ENCODE measurements around the gene SKI. TPM values are rescaled to one million over a fixed set of nuclear protein-coding genes. Genes with fewer than 3 reads are reported as not detected.

SKI gene
- total and polyA plus RNA-seq, 9 of the 15 experiments (the other 6 are each of a cell fraction or from before 2014, with no cell fraction given), result 0.10 to 60.5 (median 4.6) TPM

- no peak for TF ChIP-seq THRB (CRISPR knock-in tag; conservative IDR thresholded peaks at IDR 0.05)
- TF ChIP-seq STAT5B (CRISPR knock-in tag; IDR thresholded peaks at IDR 0.05), result no peak
- TF ChIP-seq PHTF2 (CRISPR knock-in tag; IDR thresholded peaks at IDR 0.05), result no peak
- TF ChIP-seq HDAC1 (IDR thresholded peaks at IDR 0.05), result 0 out of 4 replicates have a peak, but pooled peaks of 1 of the 2 experiments have one; percentile 12
- TF ChIP-seq TFAP4 (CRISPR knock-in tag; IDR thresholded peaks at IDR 0.05; ENCODE audit: borderline replicate concordance), result 0 out of 2 replicates have a peak, but pooled peaks have one; percentile 27
- peak; percentile 67 for TF ChIP-seq RBFOX2 (IDR thresholded peaks at IDR 0.05; ENCODE audit: low read depth, low read length)
- peak in 1 of 2 experiments; percentile 45; a peak in 1 of 4 replicates for TF ChIP-seq MAZ (CRISPR knock-in tag; conservative IDR thresholded peaks at IDR 0.05 in 1 of 2, IDR thresholded peaks at IDR 0.05 in 1 of 2)
- no peak for TF ChIP-seq PATZ1 (CRISPR knock-in tag; IDR thresholded peaks at IDR 0.05; ENCODE audit: borderline replicate concordance)
- TF ChIP-seq ID3 (CRISPR knock-in tag; IDR thresholded peaks at IDR 0.05), result no peak
- peak; percentile 38; the same call in 1 of the 2 replicates for TF ChIP-seq ID3 (tag; IDR thresholded peaks at IDR 0.05)
- TF ChIP-seq AFF1 (IDR thresholded peaks at IDR 0.05; ENCODE audit: low read depth in 1 of 2, partially characterized antibody in 2 of 2), result no peak
- TF ChIP-seq RFX1 (IDR thresholded peaks at IDR 0.05), result no peak
- peak; percentile 28 for TF ChIP-seq TFE3 (CRISPR knock-in tag; IDR thresholded peaks at IDR 0.05)
- TF ChIP-seq POLR2G (IDR thresholded peaks at IDR 0.05; ENCODE audit: low read depth, low read length), result peak; percentile 67; the same call in 1 of the 2 replicates
- TF ChIP-seq ZNF507 (tag; conservative IDR thresholded peaks at IDR 0.05), result no peak
Measured at GRCh38 chr1:2193514-2194281, 34.4 kb upstream of the SKI start (continued).

Measured in K562 (cell line).